IMR-90 (cell line): ENCODE results near the gene ADAM12. TPM values are rescaled to one million over a fixed set of nuclear protein-coding genes. Genes with fewer than 3 reads are reported as not detected.

Source experiments
- ATAC-seq: fragments of 200-7000 bp; cut with Tn5 transposase; 2 replicates; pipeline ENCODE4 v1.9.1; 2020; ENCODE audit warnings: low read depth, mild to moderate bottlenecking, moderate library complexity
- BruUV-seq: library from RNA; stranded (reverse); fragments of 400-500 nt; replicated peaks from 2 replicates; lab custom pipeline; 2021; lab: Mats Ljungman, UMichigan
- CTCF ChIA-PET: fragments of 300-600 bp; formaldehyde crosslinking; extraction: SDS; loops from one replicate; lab custom pipeline; 2021; ENCODE audit warnings: antibody characterized with exemption; lab: Yijun Ruan, JAX
- POLR2A ChIA-PET: fragments of 300-600 bp; sonication (Branson Sonifier 250); formaldehyde crosslinking; loops from one replicate; lab custom pipeline; 2022; ENCODE audit warnings: antibody characterized with exemption; ENCODE audit not compliant: unreplicated experiment; lab: Charles Lee
- DNase-seq: peaks from one replicate; pipeline ENCODE4 v3.0.0; 2013
- H2AFZ ChIP-seq: replicated peaks from 2 replicates; pipeline ENCODE3; 2013; ENCODE audit warnings: low read length, mild to moderate bottlenecking; ENCODE audit not compliant: poor library complexity
- H2AK5ac ChIP-seq: 2 replicates; pipeline ENCODE4 v1.6.1; 2013; ENCODE audit warnings: low read depth, low read length, inconsistent platforms
- H2AK9ac ChIP-seq: replicated peaks from 2 replicates; pipeline ENCODE3; 2013; ENCODE audit warnings: mild to moderate bottlenecking, low read depth, low read length, moderate library complexity; ENCODE audit not compliant: poor library complexity
- H2BK120ac ChIP-seq: 2 replicates; pipeline ENCODE4 v1.6.1; 2013; ENCODE audit warnings: low read depth, low read length, inconsistent platforms
- H2BK15ac ChIP-seq: 3 replicates; pipeline ENCODE4 v1.6.1; 2013; ENCODE audit warnings: low read depth, low read length, inconsistent platforms
- H2BK20ac ChIP-seq: 2 replicates; pipeline ENCODE4 v1.6.1; 2013; ENCODE audit warnings: low read depth, mild to moderate bottlenecking, inconsistent platforms, low read length, moderate library complexity
- H2BK5ac ChIP-seq: 2 replicates; pipeline ENCODE4 v1.6.1; 2013; ENCODE audit warnings: mild to moderate bottlenecking, low read depth, low read length, inconsistent platforms; ENCODE audit not compliant: poor library complexity, severe bottlenecking
- H3K14ac ChIP-seq: replicated peaks from 2 replicates; pipeline ENCODE4 v1.6.1; 2013; ENCODE audit warnings: low read depth, low read length, inconsistent platforms
- H3K18ac ChIP-seq: 2 replicates; pipeline ENCODE4 v1.6.1; 2013; ENCODE audit warnings: low read depth, low read length, control low read depth
- H3K23ac ChIP-seq: 2 replicates; pipeline ENCODE4 v1.6.1; 2013; ENCODE audit warnings: low read depth, low read length, inconsistent platforms
- H3K27ac ChIP-seq: 2 replicates; pipeline ENCODE4 v1.5.1; 2013; ENCODE audit warnings: mild to moderate bottlenecking, control low read depth, low read length; ENCODE audit not compliant: insufficient read depth
- H3K27me3 ChIP-seq: 2 replicates; pipeline ENCODE4 v1.6.1; 2013; ENCODE audit warnings: low read length; ENCODE audit not compliant: control insufficient read depth, insufficient read depth
- H3K36me3 ChIP-seq: 2 replicates; pipeline ENCODE4 v1.6.1; 2013; ENCODE audit warnings: low read length, mixed read lengths; ENCODE audit not compliant: control insufficient read depth, insufficient read depth
- H3K4ac ChIP-seq: 2 replicates; pipeline ENCODE4 v1.6.1; 2013; ENCODE audit warnings: low read depth, low read length, inconsistent platforms
- H3K4me1 ChIP-seq: 2 replicates; pipeline ENCODE4 v1.6.1; 2013; ENCODE audit warnings: low read length, mixed read lengths; ENCODE audit not compliant: control insufficient read depth, insufficient read depth
- H3K4me2 ChIP-seq: 2 replicates; pipeline ENCODE4 v1.6.1; 2013; ENCODE audit warnings: low read depth, mild to moderate bottlenecking, control low read depth, low read length, moderate library complexity
- H3K4me3 ChIP-seq: 2 replicates; pipeline ENCODE4 v1.5.1; 2013; ENCODE audit warnings: low read depth, mild to moderate bottlenecking, control low read depth, low read length, moderate library complexity; ENCODE audit not compliant: insufficient read depth
- H3K56ac ChIP-seq: 2 replicates; pipeline ENCODE4 v1.6.1; 2013; ENCODE audit warnings: low read length, inconsistent platforms; ENCODE audit not compliant: insufficient read depth; ENCODE audit errors: extremely low read depth
- H3K79me1 ChIP-seq, 2 experiments: 2 replicates each; pipeline ENCODE4 v1.6.1; 2013; ENCODE audit warnings: low read length in 2 of 2, inconsistent platforms in 1 of 2, low read depth in 1 of 2
- H3K9ac ChIP-seq: 2 replicates; pipeline ENCODE4 v1.6.1; 2013; ENCODE audit warnings: low read depth, low read length, control low read depth
- H3K9me1 ChIP-seq: 2 replicates; pipeline ENCODE4 v1.6.1; 2013; ENCODE audit warnings: low read length, inconsistent platforms; ENCODE audit not compliant: insufficient read depth
- H3K9me3 ChIP-seq: 2 replicates; pipeline ENCODE4 v1.6.1; 2013; ENCODE audit warnings: low read length; ENCODE audit not compliant: control insufficient read depth, insufficient read depth
- H4K20me1 ChIP-seq: 2 replicates; pipeline ENCODE4 v1.6.1; 2013; ENCODE audit warnings: low read length, inconsistent platforms; ENCODE audit not compliant: insufficient read depth
- H4K5ac ChIP-seq: 2 replicates; pipeline ENCODE4 v1.6.1; 2013; ENCODE audit warnings: mild to moderate bottlenecking, low read depth, low read length, control low read depth
- H4K8ac ChIP-seq, 2 experiments: 2 replicates each; pipeline ENCODE4 v1.6.1; 2013; ENCODE audit warnings: low read depth in 2 of 2, low read length in 2 of 2, control low read depth in 1 of 2, inconsistent platforms in 1 of 2
- H4K91ac ChIP-seq: 2 replicates; pipeline ENCODE4 v1.6.1; 2013; ENCODE audit warnings: low read depth, low read length, inconsistent platforms; ENCODE audit not compliant: insufficient read depth
- BHLHE40 ChIP-seq: fragments of 150-350 bp; IDR thresholded peaks from 2 replicates; pipeline ENCODE4 v1.6.1; 2016; ENCODE audit warnings: mild to moderate bottlenecking, low read depth, low read length
- CEBPB ChIP-seq: IDR thresholded peaks from 2 replicates; pipeline ENCODE4 v1.6.1; 2012; ENCODE audit warnings: low read depth, low read length, improper control_type of control experiment
- CHD1 ChIP-seq: IDR thresholded peaks from 2 replicates; pipeline ENCODE4 v1.6.1; 2012; ENCODE audit warnings: low read depth, low read length, improper control_type of control experiment
- FOS ChIP-seq: fragments of 150-350 bp; IDR thresholded peaks from 2 replicates; pipeline ENCODE4 v1.6.1; 2016; ENCODE audit warnings: low read depth, low read length
- MAFK ChIP-seq: IDR thresholded peaks from 2 replicates; pipeline ENCODE4 v1.6.1; 2012; ENCODE audit warnings: low read depth, low read length, improper control_type of control experiment
- MAZ ChIP-seq: IDR thresholded peaks from 2 replicates; pipeline ENCODE4 v1.6.1; 2012; ENCODE audit warnings: low read depth, mild to moderate bottlenecking, low read length, improper control_type of control experiment, moderate library complexity, borderline replicate concordance
- MXI1 ChIP-seq: IDR thresholded peaks from 2 replicates; pipeline ENCODE4 v1.6.1; 2012; ENCODE audit warnings: low read depth, mild to moderate bottlenecking, low read length, moderate library complexity, borderline replicate concordance
- NFE2L2 ChIP-seq: fragments of 150-350 bp; IDR thresholded peaks from 2 replicates; pipeline ENCODE4 v1.6.1; 2016; ENCODE audit warnings: low read depth, mild to moderate bottlenecking, low read length
- POLR2A ChIP-seq: IDR thresholded peaks from 2 replicates; pipeline ENCODE4 v1.6.1; 2012; ENCODE audit warnings: mild to moderate bottlenecking, low read depth, low read length
- RAD21 ChIP-seq: IDR thresholded peaks from 2 replicates; pipeline ENCODE4 v1.6.1; 2012; ENCODE audit warnings: low read length, improper control_type of control experiment
- RCOR1 ChIP-seq: IDR thresholded peaks from 2 replicates; pipeline ENCODE4 v1.6.1; 2012; ENCODE audit warnings: mild to moderate bottlenecking, low read length, improper control_type of control experiment; ENCODE audit not compliant: insufficient replicate concordance
- RFX5 ChIP-seq: IDR thresholded peaks from 2 replicates; pipeline ENCODE4 v1.8.0; 2012; ENCODE audit warnings: low read depth, mild to moderate bottlenecking, low read length, moderate library complexity
- SMC3 ChIP-seq: fragments of 150-350 bp; IDR thresholded peaks from 2 replicates; pipeline ENCODE4 v1.6.1; 2016; ENCODE audit warnings: low read depth, mild to moderate bottlenecking, antibody characterized with exemption, low read length, moderate library complexity
- WGBS, 2 experiments: methylation state at CpG; one replicate each; pipeline versions ENCODE4 v1.1.5 to v1.1.7; 2013; ENCODE audit warnings: missing lambda C conversion rate in 2 of 2; ENCODE audit not compliant: insufficient read length in 1 of 2; ENCODE audit errors: extremely low coverage in 2 of 2; 5-methylcytosine and 5-hydroxymethylcytosine counted together
- dilution Hi-C: fragments of 300-500 bp; cut with HindIII; formaldehyde crosslinking; loops from one replicate; pipeline ENCODE4 v1.14.3; 2018; ENCODE audit warnings: low sequenced_read_pairs; ENCODE audit not compliant: unreplicated experiment
- in situ Hi-C: fragments of 300-500 bp; cut with MboI; formaldehyde crosslinking; loops from 3 replicates; pipeline ENCODE4 v1.14.3; 2019; ENCODE audit warnings: low sequenced_read_pairs, inconsistent platforms, mixed read lengths
- intact Hi-C: fragments of 100-400 bp; cut with micrococcal nuclease; formaldehyde crosslinking; loops from 2 replicates; pipeline ENCODE4 v1.10.0; 2022
- polyA plus RNA-seq, 3 experiments: library from polyadenylated mRNA; depleted of rRNA; stranded (reverse); fragments of >200 nt; gene quantifications; 2 replicates each; pipeline ENCODE4 v1.2.3, GENCODE V29; 2012; ENCODE audit warnings: low replicate concordance in 1 of 3
- total RNA-seq: library from RNA; depleted of rRNA; stranded (reverse); fragments of >200 nt; gene quantifications from 2 replicates; pipeline ENCODE4 v1.2.3, GENCODE V29; 2012
- TF ChIP-seq, protein P1 (sequence below): conservative IDR thresholded peaks from 2 replicates; pipeline ENCODE4 v1.5.1; 2012; ENCODE audit warnings: mild to moderate bottlenecking, low read depth, low read length, improper control_type of control experiment
- TF ChIP-seq, protein P2 (sequence below): fragments of 150-350 bp; IDR thresholded peaks from 2 replicates; pipeline ENCODE4 v1.6.1; 2017; ENCODE audit warnings: mild to moderate bottlenecking, antibody characterized with exemption, low read length, low read depth
- TF ChIP-seq, protein P3 (sequence below): fragments of 150-350 bp; IDR thresholded peaks from 2 replicates; pipeline ENCODE4 v1.6.1; 2016; ENCODE audit warnings: low read depth, mild to moderate bottlenecking, low read length, moderate library complexity, borderline replicate concordance

ADAM12 gene
- total and polyA plus RNA-seq, 2 of the 4 experiments (the other 2 are of a cell fraction): 9.6 to 10.2 TPM

DNA sequence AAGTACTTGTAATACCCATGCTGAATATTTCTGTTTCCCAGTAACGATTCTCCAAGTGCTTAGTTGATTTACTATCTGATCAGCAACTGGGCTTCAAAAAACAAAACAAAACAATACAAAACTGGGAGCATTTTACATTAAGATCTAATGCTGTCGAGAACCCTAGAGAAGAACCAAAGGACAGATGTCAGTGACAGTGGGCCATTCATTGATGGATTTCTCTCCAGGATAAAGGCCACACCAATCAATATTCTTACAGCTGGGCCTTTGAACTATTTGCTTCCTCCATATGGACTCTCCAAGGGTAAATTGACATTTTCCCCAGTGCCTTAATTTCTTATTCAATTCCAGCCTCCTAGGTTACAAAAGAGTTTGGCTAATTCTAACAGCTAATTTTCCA, 217.5 kb downstream of the ADAM12 start:
- DNase-seq (no peak), ATAC-seq (no peak)
- Histone ChIP-seq H3K4me2 (no peak overlapping the region), H4K20me1 (no peaks in the 10 kb centered on the region), H2AFZ (no peak overlapping the region), H3K14ac (no peak overlapping the region), H4K91ac (no peak overlapping the region), H3K36me3 (no peaks in the 10 kb centered on the region), H3K18ac (no peak overlapping the region), H2BK5ac (no peak overlapping the region), H3K4ac (no peak overlapping the region), H2AK5ac (no peak overlapping the region), H3K9me3 (no peaks in the 10 kb centered on the region), H3K9me1 (no peaks in the 10 kb centered on the region), H2BK20ac (no peak overlapping the region), H3K27ac (no peak overlapping the region), H2BK15ac (no peak overlapping the region), H3K4me3 (no peak overlapping the region), H3K23ac (no peak overlapping the region), H4K5ac (no peak overlapping the region), H3K9ac (no peak overlapping the region), H3K4me1 (peaks cover 3% of the 10 kb centered on the region; the same call in 1 of the 2 replicates), H3K56ac (no peak overlapping the region), H3K79me1 (no peaks in the 10 kb centered on the region), H4K8ac (no peak overlapping the region), H2AK9ac (no peak overlapping the region), H2BK120ac (no peak overlapping the region), H3K27me3 (no peaks in the 10 kb centered on the region)
- in situ Hi-C loops: no loop called here
- WGBS, 2 experiments: no CpG with 5 or more reads among the region's 2 CpGs
- intact Hi-C loops: no loop called here
- no TSS peak for BruUV-seq
- ChIA-PET POLR2A (no interaction called here), CTCF (no interaction called here)
- TF ChIP-seq NFE2L2: no peak
- no peak for TF ChIP-seq MAZ
- TF ChIP-seq RAD21: no peak
- no peak for TF ChIP-seq FOS
- TF ChIP-seq RCOR1: no peak
- no peak for TF ChIP-seq POLR2A
- TF ChIP-seq RFX5: no peak
- TF ChIP-seq, protein P1, sequence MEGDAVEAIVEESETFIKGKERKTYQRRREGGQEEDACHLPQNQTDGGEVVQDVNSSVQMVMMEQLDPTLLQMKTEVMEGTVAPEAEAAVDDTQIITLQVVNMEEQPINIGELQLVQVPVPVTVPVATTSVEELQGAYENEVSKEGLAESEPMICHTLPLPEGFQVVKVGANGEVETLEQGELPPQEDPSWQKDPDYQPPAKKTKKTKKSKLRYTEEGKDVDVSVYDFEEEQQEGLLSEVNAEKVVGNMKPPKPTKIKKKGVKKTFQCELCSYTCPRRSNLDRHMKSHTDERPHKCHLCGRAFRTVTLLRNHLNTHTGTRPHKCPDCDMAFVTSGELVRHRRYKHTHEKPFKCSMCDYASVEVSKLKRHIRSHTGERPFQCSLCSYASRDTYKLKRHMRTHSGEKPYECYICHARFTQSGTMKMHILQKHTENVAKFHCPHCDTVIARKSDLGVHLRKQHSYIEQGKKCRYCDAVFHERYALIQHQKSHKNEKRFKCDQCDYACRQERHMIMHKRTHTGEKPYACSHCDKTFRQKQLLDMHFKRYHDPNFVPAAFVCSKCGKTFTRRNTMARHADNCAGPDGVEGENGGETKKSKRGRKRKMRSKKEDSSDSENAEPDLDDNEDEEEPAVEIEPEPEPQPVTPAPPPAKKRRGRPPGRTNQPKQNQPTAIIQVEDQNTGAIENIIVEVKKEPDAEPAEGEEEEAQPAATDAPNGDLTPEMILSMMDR: no peak
- no peak for TF ChIP-seq CEBPB
- TF ChIP-seq CHD1: no peak
- TF ChIP-seq SMC3: no peak
- TF ChIP-seq, protein P2, sequence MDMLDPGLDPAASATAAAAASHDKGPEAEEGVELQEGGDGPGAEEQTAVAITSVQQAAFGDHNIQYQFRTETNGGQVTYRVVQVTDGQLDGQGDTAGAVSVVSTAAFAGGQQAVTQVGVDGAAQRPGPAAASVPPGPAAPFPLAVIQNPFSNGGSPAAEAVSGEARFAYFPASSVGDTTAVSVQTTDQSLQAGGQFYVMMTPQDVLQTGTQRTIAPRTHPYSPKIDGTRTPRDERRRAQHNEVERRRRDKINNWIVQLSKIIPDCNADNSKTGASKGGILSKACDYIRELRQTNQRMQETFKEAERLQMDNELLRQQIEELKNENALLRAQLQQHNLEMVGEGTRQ: no peak
- TF ChIP-seq MXI1: no peak
- TF ChIP-seq MAFK: no peak
- TF ChIP-seq, protein P3, sequence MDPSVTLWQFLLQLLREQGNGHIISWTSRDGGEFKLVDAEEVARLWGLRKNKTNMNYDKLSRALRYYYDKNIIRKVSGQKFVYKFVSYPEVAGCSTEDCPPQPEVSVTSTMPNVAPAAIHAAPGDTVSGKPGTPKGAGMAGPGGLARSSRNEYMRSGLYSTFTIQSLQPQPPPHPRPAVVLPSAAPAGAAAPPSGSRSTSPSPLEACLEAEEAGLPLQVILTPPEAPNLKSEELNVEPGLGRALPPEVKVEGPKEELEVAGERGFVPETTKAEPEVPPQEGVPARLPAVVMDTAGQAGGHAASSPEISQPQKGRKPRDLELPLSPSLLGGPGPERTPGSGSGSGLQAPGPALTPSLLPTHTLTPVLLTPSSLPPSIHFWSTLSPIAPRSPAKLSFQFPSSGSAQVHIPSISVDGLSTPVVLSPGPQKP: no peak
- TF ChIP-seq BHLHE40: no peak
- dilution Hi-C loops: no loop called here
